ENCODE data around the gene NEK8. TPM values are rescaled to one million over a fixed set of nuclear protein-coding genes. Genes with fewer than 3 reads are reported as not detected.

NEK8 gene
- total and polyA plus RNA-seq, 7 donors, result 0.16 to 6.3 (median 1.6) TPM

GRCh38 chr17:28707339-28707720 lies 21.3 kb upstream of the NEK8 start:
- Histone ChIP-seq H3K4me1 (peaks cover 0 to 18% (median 13%) of the 10 kb centered on the region in 4 donors), H3K9me3 (no peaks in the 10 kb centered on the region), H3K27ac (no peak overlapping the region), H3K4me3 (no peak overlapping the region), H3K36me3 (peaks cover 1 to 17% (median 8%) of the 10 kb centered on the region in 4 donors), H3K27me3 (no peaks in the 10 kb centered on the region)
- TF ChIP-seq POLR2AphosphoS5 (IDR thresholded peaks at IDR 0.05) (no peak), EP300 (IDR thresholded peaks at IDR 0.05) (no peak), POLR2A (IDR thresholded peaks at IDR 0.05) (no peak)
- TF ChIP-seq, protein P1, sequence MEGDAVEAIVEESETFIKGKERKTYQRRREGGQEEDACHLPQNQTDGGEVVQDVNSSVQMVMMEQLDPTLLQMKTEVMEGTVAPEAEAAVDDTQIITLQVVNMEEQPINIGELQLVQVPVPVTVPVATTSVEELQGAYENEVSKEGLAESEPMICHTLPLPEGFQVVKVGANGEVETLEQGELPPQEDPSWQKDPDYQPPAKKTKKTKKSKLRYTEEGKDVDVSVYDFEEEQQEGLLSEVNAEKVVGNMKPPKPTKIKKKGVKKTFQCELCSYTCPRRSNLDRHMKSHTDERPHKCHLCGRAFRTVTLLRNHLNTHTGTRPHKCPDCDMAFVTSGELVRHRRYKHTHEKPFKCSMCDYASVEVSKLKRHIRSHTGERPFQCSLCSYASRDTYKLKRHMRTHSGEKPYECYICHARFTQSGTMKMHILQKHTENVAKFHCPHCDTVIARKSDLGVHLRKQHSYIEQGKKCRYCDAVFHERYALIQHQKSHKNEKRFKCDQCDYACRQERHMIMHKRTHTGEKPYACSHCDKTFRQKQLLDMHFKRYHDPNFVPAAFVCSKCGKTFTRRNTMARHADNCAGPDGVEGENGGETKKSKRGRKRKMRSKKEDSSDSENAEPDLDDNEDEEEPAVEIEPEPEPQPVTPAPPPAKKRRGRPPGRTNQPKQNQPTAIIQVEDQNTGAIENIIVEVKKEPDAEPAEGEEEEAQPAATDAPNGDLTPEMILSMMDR (IDR thresholded peaks at IDR 0.05), result no peak
- WGBS, 2 donors, result 90 to 91% methylated on average over 2 of the region's 2 CpGs
- DNase-seq, result no peak
- intact Hi-C loops (cut with DNase I), result no loop called here

DNA sequence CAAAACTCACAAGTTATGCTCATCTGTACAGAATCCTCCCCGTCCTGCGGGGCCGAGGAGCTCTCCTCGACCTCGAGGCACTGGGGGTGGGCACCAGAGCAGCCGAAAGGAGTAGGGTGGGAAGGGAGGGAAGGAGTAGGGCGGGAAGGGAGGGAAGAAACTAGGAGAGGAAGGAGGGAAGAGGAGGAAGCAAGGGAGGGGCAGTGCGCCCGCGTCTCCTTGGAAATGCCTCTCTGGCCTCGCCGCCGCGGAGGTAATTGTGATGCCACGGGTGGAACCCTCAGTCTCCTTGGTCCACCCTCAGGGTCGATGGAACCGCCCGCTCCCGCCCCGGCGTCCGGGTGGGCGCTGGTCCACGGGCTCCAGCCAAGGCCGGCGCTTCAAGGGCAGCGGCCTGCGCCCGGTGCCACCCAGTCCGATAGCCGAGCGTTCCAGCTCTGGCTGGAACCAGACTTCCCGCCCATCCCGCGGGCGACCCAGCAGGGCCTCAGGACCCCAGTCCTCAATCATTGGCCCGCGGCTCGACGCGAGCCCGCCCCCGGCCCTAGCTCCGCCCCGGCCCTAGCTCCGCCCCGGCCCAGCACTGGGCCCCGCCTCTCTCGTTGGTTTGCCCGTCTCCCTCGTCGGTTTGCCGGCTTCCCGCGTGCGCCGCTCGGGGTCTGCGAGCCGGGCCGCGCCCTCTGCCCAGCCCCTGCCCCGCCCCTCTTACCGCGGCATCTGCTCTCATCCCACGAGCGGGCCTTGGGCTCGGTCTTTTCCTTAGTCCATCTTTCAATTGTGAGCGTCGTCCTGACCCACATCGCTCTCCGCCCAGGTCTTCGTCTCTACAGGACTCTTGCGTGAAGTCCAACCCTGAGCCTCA lies 17.5 kb upstream of the NEK8 start:
- H3K27ac ChIP-seq, result peak overlapping the region; percentile 92 to 94 (median 92)
- H3K4me3 ChIP-seq, result peak overlapping the region; percentile 54 to 62 (median 60)
- peaks cover 0 to 25% (median 16%) of the 10 kb centered on the region in 4 donors for H3K36me3 ChIP-seq
- 1% methylated on average over 74 of the region's 74 CpGs for WGBS, 2 donors
- no peaks in the 10 kb centered on the region for H3K27me3 ChIP-seq
- H3K4me1 ChIP-seq, result peaks cover 0 to 27% (median 20%) of the 10 kb centered on the region in 4 donors
- no peak for TF ChIP-seq EP300 (IDR thresholded peaks at IDR 0.05)
- peak; percentile 67 to 90 (median 84) for TF ChIP-seq POLR2AphosphoS5 (IDR thresholded peaks at IDR 0.05)
- peak; percentile 65 to 81 for TF ChIP-seq POLR2A (IDR thresholded peaks at IDR 0.05)
- intact Hi-C loops (cut with DNase I), result loop anchor here (5.0 kb wide), 2 partner anchors 49 to 64 kb away; partner anchors contain the start of genes BLTP2, SDF2 and SUPT6H
- peak; percentile 94 for DNase-seq
- H3K9me3 ChIP-seq, result no peaks in the 10 kb centered on the region

GRCh38 chr17:28711723-28712031 lies 16.9 kb upstream of the NEK8 start, which contains the start of gene PROCA1:
TSS of gene PROCA1 (minus strand) at chr17:28711888. CDS start at chr17:28711660, 228 bp downstream.
- DNase-seq, result no peak
- peaks cover 0 to 33% (median 25%) of the 10 kb centered on the region in 4 donors for H3K4me1 ChIP-seq
- peaks cover 0 to 25% (median 16%) of the 10 kb centered on the region in 4 donors for H3K36me3 ChIP-seq
- 3 to 9% methylated on average over 20 of the region's 20 CpGs for WGBS, 2 donors
- TF ChIP-seq, protein P1 (IDR thresholded peaks at IDR 0.05), result no peak
- no peak for TF ChIP-seq POLR2A (IDR thresholded peaks at IDR 0.05)
- TF ChIP-seq EP300 (IDR thresholded peaks at IDR 0.05), result no peak
- TF ChIP-seq POLR2AphosphoS5 (IDR thresholded peaks at IDR 0.05), result no peak
- intact Hi-C loops (cut with DNase I), result loop anchor here (5.0 kb wide), 2 partner anchors 49 to 64 kb away; partner anchors contain the start of genes BLTP2, SDF2 and SUPT6H
- H3K9me3 ChIP-seq, result no peaks in the 10 kb centered on the region
- no peaks in the 10 kb centered on the region for H3K27me3 ChIP-seq
- peak within 1 kb of the TSS; percentile 54 to 62 (median 60) for H3K4me3 ChIP-seq
- peak within 1 kb of the TSS; percentile 92 to 94 (median 92) for H3K27ac ChIP-seq

DNA sequence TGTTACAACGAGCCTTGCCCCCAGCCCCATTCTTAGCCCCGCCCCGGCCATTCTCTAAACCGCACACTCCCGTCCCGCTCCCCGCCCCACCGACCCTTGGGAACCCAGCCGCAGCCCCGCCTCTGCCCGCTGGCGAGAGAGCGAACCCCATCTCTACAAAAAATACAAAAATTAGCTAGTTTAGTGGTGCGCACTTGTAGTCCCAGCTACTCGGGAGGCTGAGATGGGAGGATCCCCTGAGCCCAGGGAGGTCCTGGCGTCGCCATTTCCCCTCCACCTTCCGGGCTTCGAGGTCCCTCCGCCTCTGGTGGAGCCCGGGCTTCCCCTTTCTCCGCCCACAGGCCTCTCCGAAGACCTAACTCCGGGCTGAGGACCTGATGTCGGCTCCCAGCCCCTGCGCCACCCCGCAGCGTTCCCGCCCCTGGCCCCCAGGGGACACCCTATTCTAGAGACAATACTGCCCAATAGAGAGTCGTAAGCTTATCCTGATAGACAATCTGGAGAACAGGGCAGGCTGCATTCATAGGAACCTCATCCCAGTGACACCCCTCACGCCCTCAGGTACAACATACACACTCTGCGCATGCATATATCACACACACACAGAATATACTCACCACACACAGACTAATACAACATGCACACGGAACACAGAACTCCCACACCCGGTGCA lies 16.4 kb upstream of the NEK8 start:
- DNase-seq, result no peak
- H3K4me3 ChIP-seq, result peak overlapping the region; percentile 54 to 62 (median 60)

More for the DNA sequence above, 16.4 kb upstream of the NEK8 start:
- intact Hi-C loops (cut with DNase I), result loop anchor here (5.0 kb wide), 2 partner anchors 50 to 65 kb away; partner anchors contain the start of genes BLTP2, SDF2 and SUPT6H
- 27 to 54% methylated on average over 34 of the region's 34 CpGs for WGBS, 2 donors
- H3K4me1 ChIP-seq, result peaks cover 0 to 38% (median 30%) of the 10 kb centered on the region in 4 donors
- peaks cover 0 to 25% (median 16%) of the 10 kb centered on the region in 4 donors for H3K36me3 ChIP-seq
- peak overlapping the region; percentile 92 to 94 (median 92) for H3K27ac ChIP-seq
- no peaks in the 10 kb centered on the region for H3K27me3 ChIP-seq
- TF ChIP-seq, protein P1 (IDR thresholded peaks at IDR 0.05), result no peak
- no peak for TF ChIP-seq POLR2AphosphoS5 (IDR thresholded peaks at IDR 0.05)
- TF ChIP-seq EP300 (IDR thresholded peaks at IDR 0.05), result no peak
- TF ChIP-seq POLR2A (IDR thresholded peaks at IDR 0.05), result no peak
- H3K9me3 ChIP-seq, result no peaks in the 10 kb centered on the region
